HG03039 (cell line): Measurements from ENCODE around the gene KMT2A.
"Not testable (repeated sequence)": the region's sequence is repeated elsewhere in the genome, so short reads cannot be mapped to it uniquely, and the experiment has no call there.

Source experiments
- ATAC-seq: cut with Tn5 transposase; IDR thresholded peaks from one replicate; pipeline ENCODE4 v1.9.1; 2021; ENCODE audit warnings: mild to moderate bottlenecking, moderate library complexity; ENCODE audit not compliant: unreplicated experiment

The KMT2A gene

GRCh38 chr11:118532091-118532490 is 95.8 kb downstream of the KMT2A start:
- no peak for ATAC-seq

GRCh38 chr11:118532852-118533768 is 96.8 kb downstream of the KMT2A start:
- no peak for ATAC-seq

DNA sequence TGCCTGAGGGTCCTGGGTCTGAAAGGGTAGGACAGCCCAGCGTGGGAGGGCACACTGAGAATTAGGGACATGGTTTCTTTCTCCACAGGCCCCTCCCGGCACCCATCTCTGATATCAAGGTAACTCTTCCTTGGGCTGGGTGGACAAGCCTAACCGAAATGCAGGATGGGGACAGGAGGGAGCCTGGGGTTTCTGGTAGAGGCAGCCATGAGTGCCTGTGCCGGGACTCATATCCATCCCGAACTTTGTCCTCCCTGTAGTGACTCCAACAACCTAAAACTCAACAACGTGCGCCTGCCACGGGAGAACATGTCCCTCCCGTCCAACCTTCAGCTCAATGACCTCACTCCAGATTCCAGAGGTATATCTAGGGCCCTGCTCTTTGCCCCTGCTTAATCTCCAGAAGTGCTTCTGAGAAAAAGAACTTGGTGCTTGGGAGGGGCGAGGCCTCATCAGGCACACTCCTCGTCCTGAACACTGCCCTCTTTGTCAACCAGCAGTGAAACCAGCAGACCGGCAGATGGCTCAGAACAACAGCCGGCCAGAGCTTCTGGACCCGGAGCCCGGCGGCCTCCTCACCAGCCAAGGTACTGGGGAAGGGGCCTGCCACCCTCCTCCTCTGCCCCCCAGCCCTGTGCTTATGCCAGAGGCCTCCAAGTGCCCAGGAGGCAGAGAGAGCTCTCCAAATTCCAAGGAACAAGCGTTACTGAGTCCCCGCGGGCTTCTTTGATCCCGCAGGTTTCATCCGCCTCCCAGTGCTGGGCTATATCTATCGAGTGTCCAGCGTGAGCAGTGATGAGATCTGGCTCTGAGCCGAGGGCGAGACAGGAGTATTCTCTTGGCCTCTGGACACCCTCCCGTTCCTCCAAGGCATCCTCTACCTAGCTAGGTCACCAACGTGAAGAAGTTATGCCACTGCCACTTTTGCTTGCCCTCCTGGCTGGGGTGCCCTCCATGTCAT is 97.8 kb downstream of the KMT2A start:
- ATAC-seq, result no peak

GRCh38 chr11:118535261-118535660 is 99.0 kb downstream of the KMT2A start:
- no peak for ATAC-seq

- no peak for ATAC-seq
These were observed 100.4 kb downstream of the KMT2A start for GRCh38 chr11:118536726-118537125.

DNA sequence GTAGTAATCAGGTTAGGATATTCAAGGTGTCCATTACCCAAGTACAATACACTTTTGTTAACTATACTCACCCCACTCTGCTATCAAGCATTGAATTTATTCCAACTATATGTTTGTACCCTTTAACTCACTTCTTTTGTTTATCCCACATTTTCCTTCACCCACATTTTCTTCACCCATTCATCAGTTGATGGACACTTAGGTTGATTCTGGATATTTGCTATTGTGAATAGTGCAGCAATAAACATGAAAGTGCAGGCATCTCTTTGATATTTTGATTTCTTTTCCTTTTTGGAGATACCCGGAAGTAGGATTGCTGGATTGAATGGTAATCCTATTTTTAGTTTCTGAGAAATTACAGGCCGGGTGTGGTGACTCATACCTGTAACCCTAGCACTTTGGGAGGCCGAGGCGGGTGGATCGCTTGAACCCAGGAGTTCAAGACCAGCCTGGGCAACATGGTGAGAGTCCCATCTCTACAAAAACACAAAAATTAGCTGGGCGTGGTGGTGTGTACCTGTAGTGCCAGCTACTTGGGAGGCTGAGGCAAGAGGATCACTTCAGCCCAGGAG is 101.2 kb downstream of the KMT2A start:
- no peak for ATAC-seq

GRCh38 chr11:118544010-118544646 is 107.8 kb downstream of the KMT2A start:
- ATAC-seq, result no peak

GRCh38 chr11:118544647-118545010 is 108.3 kb downstream of the KMT2A start:
- no peak for ATAC-seq

DNA sequence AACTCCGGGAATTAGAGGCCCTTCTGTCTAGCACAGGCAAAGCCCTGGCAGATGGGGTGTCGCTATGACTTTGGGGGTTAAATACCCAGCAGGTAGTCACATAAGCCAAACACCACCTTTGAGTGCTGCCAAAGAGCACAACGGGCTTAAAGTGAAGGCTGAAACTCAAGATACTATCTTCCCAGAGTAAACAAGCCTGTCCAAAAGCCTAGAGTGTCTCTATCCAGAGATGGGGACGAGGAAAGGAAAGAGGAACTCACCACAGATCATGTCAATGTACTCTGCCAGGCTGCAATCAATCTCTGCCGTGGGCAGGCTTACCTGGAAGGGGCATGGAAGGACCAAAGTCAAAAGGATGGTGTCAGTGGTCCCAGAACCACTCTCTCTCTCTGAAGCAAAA is 109.2 kb downstream of the KMT2A start:
- ATAC-seq, result no peak

- no peak for ATAC-seq
These were observed 110.8 kb downstream of the KMT2A start for GRCh38 chr11:118547132-118547531.

DNA sequence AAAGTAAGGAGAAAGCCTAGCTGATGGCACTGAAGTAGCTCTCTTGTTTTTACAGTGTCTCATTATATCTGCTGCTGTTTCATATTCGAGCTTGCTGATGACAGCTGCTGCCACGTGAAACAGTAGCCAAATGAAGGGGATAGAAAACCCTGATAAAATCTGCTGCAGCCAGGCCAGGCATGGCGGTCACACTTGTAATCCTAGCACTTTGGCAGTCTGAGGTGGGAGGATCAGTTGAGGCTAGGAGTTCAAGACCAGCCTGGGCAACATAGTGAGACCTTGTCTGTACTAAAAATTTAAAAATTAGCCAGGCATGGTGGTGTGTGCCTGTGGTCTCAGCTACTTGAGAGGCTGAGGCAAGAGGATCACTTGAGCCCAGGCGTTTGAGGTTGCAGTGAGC is 116.0 kb downstream of the KMT2A start:
- ATAC-seq, result no peak

GRCh38 chr11:118560806-118561205 is 124.5 kb downstream of the KMT2A start:
- no peak for ATAC-seq

DNA sequence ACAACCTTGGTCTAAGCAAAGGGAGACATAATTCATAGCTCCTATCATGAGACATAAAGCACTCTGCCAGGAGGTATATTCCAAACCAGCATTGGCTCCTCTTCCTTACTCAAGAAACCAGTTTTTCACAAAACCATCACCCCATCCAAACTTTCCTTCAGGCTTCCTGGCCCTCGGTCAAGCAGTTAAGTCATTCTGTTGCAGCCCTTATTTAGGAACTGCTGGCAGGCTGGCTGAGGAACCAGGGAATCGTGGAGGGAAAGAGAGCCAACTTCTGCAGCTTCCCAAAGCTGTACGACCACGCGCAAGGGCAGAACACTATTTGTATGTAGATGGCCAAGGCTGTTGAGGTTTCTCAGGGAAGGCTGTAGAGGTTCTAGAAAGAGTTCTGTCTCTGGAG is 128.8 kb downstream of the KMT2A start:
- no peak for ATAC-seq

DNA sequence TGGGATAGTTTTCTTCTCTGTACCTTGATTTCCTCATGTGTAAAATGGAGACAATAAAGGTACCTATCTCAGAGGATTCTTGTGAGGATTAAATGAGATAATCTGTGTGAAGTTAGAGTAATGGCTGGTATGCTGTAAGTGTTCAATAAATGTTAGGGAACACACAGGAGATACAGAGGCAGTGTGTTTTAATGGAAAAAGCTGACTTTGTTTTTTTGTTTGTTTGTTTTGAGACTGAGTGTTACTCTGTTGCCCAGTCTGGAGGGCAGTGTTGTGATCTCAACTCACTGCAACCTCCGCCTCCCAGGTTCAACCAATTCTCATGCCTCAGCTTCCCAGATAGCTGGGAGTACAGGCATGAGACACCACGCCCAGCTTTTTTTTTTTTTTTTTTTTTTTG is 133.4 kb downstream of the KMT2A start:
- ATAC-seq, result no peak

DNA sequence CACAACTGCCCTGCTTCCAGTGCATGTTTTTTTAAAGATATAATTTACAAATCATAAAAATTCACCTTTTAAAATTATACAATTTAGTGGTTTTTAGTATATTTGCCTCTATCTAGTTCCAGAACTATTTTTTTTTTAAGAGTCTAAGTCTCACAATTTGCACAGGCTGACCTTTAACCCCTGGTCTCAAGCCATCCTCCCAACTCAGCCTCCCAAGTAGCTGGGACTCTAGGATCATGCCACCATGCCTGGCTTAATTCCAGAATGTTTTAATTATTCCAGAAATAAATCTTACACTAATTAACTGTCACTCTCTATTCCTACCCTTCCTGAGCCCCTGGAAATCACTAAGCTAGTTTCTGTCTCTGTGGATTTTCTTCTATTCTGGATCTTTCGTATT is 134.5 kb downstream of the KMT2A start:
- ATAC-seq, result no peak

DNA sequence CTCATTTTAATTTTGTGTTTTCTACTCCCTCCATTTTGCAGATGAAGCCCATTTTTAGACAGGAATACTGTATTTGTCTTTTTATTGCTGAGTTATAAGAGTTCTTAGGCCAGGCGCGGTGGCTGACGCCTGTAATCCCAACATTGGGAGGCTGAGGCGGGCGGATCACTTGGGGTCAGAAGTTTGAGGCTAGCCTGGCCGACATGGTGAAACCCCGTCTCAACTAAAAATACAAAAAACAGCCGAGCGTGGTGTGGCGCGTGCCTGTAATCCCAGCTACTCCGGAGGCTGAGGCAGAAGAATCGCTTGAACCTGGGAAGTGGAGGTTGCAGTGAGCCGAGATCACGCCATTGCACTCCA is 135.4 kb downstream of the KMT2A start:
- ATAC-seq, result not testable (repeated sequence)

GRCh38 chr11:118572061-118572980 is 136.0 kb downstream of the KMT2A start, which contains the start of gene ARCN1:
Gene ARCN1 (plus strand): TSS chr11:118572409. CDS start chr11:118572548, 139 bp downstream.
- ATAC-seq, result peak; percentile 53

DNA sequence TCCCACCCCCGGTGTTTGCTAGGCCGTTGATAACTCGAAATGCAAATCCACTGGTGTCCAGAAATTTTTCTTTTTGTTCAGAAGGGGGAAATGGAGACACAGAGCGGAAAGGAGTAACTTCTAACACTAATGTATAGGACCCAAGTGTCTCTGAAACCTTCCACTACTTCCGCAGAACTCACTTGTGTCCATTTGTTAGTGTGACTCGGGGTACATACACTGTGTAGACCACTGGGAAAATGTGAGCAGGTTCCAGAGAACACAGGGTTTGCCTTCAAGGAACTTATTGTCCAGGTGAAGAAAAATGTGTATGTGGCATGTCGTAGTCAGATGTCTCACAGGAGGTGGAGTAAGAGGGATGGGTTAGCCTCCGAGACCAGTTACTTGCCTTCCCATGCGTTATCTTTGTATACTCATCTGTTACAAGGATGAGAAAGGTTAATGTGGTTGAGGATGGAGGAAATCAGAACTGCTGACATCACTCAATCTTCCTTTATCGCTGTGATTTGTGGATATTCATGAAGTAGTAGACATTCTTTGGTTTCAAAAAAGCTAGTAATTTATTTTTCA is 136.8 kb downstream of the KMT2A start:
- ATAC-seq, result peak; percentile 16

DNA sequence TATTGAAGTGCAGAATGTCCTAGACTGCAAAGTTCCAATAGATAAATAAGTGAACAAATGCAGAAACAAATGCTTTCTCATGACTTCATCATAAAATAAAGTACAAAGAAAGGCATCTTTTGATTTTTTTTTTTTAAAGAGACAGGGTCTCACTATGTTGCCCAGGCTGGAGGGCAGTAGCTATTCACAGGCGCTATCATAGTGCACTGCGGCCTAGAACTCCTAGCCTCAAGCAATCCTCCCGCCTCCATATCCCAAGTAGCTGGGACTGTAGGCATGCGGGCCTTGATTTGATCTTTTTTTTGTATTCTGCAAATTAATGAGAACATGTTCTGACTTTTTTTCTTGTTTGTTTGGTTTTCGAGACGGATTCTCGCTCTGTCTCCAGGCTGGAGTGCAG is 138.3 kb downstream of the KMT2A start:
- no peak for ATAC-seq
